Islet precursor cell (in vitro differentiated cells): Measurements from ENCODE around the gene HCN2.

Experiments used
- DNase-seq: peaks from one replicate; pipeline ENCODE4 v3.0.0-alpha.2; 2018

The HCN2 gene

DNA sequence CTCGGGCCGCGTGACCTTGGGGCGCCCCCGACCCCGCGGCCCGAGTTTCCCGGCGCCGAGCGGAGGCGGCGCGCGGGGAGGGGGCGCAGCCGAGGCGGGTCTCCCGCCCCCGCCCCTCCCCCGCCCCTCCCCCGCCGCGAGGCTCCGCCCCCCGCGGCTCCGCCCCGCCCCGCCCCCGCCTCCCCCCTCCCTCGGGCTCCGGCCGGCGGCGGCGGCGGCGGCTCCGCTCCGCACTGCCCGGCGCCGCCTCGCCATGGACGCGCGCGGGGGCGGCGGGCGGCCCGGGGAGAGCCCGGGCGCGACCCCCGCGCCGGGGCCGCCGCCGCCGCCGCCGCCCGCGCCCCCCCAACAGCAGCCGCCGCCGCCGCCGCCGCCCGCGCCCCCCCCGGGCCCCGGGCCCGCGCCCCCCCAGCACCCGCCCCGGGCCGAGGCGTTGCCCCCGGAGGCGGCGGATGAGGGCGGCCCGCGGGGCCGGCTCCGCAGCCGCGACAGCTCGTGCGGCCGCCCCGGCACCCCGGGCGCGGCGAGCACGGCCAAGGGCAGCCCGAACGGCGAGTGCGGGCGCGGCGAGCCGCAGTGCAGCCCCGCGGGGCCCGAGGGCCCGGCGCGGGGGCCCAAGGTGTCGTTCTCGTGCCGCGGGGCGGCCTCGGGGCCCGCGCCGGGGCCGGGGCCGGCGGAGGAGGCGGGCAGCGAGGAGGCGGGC is at the start of gene HCN2:
TSS of gene HCN2 (plus strand) at position 189 of the 703 bp plus-strand sequence. CDS start at position 254, 65 bp downstream.
- no peak for DNase-seq

DNA sequence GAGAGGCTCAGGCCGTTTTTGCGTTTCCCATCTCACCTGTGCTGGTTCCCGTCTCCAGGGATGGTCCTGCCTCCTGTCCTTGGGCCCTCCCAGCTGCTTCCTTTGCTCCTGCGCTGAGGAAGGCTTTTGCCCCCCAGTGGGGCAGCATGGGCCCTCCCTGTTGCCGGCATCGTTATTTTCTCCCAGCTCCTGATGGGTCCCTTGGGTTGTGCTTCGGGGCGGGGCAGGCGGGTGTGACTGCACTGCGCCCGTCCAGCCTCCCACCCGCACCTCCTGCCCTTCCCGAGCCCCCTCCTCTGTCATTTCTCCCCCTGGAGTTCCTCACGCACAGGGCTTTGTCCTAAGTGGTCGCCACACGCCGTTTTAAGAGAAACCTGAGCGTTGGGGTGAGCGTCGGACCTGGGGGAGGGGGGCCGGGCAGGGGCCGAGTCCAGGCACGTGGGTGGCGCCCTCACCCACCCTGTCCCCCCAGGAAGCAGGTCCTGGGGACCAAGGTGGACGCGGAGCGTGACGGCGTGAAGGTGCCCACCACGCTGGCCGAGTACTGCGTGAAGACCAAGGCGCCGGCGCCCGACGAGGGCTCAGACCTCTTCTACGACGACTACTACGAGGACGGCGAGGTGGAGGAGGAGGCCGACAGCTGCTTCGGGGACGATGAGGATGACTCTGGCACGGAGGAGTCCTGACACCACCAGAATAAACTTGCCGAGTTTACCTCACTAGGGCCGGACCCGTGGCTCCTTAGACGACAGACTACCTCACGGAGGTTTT is 48.6 kb upstream of the HCN2 start:
- no peak for DNase-seq

DNA sequence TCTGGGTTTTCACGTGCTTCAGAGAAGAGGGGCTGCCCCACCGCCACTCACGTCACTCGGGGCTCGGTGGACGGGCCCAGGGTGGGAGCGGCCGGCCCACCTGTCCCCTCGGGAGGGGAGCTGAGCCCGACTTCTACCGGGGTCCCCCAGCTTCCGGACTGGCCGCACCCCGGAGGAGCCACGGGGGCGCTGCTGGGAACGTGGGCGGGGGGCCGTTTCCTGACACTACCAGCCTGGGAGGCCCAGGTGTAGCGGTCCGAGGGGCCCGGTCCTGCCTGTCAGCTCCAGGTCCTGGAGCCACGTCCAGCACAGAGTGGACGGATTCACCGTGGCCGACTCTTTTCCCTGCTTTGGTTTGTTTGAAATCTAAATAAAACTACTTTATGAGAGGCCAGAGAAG is 48.0 kb upstream of the HCN2 start:
- no peak for DNase-seq

DNA sequence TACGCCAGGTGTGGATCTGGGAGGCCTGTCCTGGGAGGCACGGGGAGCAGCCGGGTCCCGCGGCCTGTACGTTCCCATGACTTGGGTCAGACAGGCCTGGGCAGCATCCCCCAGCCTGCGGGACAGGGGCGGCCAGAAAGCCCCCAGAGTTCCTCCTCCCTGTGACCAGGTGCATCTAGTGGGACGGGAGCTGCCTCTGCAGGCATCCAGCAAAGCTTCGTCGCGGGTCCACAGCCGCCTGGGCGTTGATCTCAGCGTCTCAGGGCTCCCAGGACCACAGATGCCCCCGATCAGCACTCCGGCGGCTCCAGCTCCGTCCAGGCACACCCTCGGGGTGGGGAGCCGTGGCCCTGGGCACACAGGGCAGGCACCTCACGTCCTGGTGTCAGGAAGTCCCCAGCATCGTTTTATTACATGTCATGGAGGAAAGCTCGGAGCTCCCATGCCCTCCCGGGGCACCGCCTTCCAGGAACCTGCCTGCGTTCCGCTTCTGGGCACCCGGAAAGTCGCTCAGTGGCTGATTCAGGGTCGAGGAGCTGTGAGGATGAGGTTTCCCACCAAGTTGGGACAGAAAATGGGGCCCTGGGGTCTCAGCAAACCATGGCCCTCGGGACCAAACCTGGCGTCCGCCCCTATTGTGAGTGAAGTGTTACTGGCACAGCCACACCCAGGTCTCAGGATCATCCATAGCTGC is 47.4 kb upstream of the HCN2 start:
- no peak for DNase-seq

DNA sequence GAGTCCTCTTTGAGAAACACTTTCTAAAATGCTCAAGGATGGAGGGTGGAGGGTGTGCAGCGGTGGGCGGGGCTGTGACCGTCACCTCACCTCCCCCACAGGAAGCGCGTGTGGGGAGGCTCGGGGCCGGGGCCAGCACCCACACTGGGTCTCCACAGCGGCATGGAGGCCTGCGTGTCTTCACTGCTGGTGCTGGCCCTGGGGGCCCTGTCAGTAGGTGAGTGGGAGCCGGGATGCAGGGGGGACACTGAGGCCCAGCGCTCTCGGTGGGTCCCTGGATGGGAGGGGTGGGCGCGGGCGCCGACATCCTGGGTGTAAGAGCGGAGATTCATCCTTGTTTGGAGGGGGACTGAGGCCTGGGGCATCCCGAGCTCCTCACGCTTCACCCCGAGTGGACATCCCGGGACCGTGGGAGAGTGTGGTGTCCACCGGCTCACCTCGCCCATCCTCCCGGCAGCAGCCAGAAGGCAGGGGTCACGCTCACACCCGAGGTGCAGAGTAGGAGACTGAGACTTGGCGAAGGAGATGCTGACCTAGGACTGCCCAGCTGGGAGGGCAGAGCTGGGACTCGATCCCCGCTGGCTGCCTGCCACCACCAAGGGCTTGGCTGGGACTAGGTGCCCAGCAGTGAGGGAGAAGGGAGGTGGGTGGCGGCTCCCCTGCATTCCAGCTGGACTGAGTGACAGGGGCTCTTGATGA is 45.6 kb upstream of the HCN2 start, which contains the start of gene GZMM:
TSS of gene GZMM (plus strand) at position 144 of the 699 bp plus-strand sequence. CDS start at position 163, 19 bp downstream.
- no peak for DNase-seq

DNA sequence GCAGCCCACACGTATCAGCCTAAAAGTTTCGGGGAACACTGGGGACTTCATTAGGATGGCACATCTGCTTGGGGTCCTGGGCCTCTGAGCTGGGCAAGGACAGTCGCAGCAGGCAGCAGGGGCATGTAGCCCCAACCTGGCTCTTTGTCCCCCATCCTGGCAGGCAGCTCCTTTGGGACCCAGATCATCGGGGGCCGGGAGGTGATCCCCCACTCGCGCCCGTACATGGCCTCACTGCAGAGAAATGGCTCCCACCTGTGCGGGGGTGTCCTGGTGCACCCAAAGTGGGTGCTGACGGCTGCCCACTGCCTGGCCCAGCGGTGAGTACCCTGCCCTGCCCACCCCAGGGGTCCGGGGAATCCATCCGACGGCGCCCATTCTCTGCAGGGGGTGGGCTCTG is 42.6 kb upstream of the HCN2 start:
- no peak for DNase-seq

DNA sequence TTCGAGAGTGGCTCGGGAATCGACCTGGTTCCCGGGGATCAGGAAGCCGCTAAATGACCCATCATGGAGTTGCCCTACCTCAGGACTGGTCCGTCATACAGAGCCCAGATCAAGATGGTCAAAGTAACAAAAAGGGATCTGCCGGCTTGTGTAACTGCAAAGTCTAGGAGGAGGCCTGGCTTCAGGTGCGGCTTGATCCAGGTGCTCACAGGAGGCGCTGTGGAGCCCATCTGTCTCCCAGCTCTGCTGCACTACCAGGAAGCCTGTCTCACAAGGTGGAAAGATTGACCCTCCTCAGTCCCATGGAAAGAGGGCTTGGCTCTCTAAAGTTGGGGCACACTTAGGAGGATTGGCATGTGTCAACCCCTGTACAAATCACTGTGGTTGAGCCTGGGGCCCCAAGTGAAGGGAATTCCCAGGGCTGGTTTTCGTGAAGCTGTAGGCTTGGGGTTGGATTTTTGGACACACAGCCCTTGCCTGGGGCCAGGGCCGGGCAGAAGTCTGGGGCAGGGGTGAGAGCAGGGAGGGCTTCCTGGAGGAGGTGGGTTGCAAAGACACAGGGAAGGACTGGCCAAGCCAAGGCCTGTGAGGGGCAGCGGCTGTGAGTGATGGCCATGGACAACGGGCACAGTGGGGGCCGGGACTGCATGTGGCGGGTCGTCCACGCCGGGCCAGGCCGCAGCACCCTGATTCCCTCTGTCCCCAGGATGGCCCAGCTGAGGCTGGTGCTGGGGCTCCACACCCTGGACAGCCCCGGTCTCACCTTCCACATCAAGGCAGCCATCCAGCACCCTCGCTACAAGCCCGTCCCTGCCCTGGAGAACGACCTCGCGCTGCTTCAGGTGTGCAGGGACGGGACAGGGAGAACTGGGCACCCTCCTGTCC is 41.6 kb upstream of the HCN2 start:
- DNase-seq: no peak

DNA sequence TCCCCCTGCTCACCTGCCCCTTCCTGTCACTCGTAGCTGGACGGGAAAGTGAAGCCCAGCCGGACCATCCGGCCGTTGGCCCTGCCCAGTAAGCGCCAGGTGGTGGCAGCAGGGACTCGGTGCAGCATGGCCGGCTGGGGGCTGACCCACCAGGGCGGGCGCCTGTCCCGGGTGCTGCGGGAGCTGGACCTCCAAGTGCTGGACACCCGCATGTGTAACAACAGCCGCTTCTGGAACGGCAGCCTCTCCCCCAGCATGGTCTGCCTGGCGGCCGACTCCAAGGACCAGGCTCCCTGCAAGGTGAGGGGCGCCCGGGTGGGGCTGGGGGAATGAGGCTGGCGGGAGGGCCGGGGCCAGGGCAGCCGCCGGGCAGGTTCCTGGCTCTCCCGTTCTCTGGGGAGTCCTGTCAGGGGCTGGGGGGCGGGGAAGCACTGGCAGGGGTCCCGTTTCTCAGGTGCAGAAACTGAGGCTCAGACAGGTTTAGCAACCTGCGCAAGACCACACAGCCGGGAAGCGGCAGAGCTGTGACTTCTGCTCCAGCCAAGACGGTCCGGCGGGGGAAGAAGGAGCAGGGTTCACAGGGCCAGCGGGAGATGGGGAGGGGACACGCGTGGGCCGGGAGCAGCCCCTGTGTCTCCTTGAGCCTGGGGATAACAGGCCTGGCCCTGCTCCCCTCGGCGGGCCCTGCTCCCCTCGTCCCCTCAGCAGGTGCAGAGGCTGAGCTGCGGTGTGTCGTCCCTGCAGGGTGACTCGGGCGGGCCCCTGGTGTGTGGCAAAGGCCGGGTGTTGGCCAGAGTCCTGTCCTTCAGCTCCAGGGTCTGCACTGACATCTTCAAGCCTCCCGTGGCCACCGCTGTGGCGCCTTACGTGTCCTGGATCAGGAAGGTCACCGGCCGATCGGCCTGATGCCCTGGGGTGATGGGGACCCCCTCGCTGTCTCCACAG is 40.5 kb upstream of the HCN2 start:
- DNase-seq: no peak

DNA sequence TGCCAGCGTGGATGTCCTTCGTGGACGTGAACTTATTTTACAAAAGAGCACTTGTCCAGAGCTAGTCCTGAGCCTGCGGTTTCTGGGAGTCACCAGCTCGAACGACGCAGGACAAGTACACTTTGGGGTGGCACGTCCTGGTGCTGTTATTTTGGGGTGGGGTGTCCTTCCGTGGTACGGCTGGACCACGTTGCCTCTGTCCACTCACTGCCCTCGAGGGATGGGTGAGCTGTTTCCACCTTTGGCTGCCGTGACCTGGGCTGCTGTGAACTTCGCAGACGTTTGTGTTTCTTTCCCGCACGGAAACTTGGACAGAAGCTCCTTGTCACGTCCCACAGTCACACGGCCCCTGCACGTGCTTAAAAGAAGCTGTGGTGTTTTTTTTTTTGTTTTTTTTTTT is 34.9 kb upstream of the HCN2 start:
- DNase-seq: no peak

DNA sequence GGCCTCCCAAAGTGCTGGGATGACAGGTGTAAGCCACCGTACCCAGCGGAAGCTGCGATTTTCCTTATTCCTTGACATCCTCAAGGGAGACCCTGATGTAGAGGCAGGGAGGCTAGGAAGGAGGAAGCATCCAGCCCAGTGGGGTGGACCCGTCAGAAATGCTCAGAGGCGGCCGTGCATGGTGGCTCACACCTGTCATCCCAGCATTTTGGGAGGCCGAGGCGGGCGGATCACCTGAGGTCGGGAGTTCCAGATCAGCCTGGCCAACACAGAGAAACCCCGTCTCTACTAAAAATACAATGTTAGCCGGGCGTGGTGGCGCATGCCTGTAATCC is 34.2 kb upstream of the HCN2 start:
- DNase-seq: no peak

DNA sequence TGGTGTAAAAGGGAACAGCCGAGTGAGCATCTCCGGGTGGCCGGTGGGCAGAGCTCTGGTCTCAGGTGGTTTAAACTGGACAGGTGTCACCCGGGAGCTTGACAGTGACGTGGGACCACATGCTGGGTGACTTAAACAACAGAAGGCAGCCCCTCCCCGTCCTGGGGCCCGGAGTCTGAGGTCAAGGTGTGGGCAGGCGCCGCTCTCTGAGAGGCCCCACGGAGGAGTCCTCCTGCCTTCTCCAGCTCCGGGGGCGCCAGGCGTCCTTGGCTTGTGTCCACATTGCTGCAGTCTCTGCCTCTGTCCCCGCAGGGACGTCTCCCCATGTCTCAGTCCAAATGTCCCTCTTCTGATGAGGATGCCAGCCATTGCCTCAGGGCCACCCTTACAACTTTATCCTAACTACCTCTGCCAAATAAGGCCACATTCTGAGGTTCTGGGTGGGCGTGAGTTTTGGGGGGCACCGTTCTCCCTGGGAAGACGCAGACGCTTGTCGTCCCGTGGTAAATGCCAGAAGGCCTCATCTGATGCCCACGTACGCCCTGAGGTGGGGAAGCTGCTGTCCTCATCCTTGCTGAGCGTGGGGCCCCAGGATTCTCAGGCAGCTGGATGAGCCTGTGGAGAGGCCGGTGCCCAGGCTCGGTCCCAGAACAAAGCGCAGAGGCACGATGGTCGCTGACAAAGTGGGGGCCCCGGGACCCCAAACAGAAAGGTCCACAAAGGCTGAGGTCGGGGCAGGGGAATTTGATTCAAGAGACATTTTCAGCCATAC is 32.9 kb upstream of the HCN2 start:
- no peak for DNase-seq

DNA sequence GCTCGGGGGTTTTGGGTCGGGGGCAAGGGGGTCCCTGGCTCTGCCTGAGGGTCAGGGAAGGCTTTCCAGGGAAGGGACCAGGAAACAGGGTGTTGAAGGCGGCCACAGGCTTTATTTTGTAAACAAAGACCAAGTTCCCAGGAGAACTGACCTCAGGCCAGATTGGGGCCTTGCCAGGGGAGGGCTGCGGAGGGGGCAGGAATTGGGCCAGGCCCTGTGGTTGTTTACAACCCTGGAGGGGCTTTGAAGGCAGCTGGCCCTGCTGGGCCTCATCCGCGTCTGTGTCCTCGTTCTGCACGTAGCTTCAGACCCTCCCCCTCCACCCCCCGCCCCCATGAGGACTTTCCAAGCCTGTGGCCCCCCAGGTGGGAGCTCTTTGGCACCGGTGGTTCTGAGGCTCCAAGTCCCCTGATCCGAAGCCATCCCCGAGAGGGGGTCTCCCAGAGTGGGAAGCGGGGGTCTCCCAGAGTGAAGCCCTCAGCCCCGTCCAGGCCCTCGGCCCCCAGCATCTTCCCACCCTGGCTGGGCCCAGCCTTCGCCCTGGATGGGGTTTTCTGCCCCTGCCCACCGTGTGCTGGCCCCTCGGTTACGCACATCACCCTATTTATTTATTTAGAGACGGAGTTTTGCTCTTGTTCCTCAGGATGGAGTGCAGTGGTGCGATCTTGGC is 30.8 kb upstream of the HCN2 start:
- DNase-seq: peak; percentile 70

DNA sequence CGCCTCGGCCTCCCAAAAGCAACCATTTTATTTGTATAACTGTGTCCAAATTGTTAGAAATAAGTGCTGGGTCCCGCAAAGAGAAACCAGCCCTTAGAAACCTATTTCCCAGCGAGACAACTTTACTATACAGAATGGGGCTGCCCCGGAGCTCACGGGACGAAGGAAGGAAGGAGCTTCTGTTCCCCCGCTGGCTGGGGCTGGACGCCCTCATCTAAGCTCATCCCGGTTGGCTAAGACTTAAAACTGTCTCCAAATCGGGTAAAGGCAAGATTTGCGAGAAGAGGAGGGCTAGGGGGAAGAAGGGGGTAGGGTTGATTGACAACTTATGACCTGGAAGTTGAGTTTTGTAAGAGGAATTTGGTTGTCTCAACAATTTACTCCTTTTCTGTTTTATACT is 29.6 kb upstream of the HCN2 start:
- no peak for DNase-seq

DNA sequence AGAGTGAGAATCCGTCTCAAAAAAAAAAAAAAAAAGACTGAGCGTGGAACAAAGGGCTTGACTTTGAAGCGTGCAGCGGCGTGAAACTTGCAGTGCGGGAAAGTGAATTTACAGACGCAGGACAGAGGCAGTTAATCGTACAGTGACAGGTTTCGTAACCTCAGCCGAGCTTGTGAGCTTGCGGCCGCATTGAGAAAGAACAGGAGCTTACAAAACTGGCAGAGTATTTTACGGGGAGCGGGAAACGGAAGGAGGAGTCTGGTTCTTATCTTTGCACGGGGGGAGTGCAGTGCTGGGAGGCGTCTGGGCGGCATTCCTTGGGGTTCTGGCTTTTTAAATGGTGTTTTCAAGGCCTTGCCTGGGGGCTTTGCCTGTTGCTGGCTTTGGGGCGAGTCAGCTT is 23.3 kb upstream of the HCN2 start:
- DNase-seq: peak; percentile 86

DNA sequence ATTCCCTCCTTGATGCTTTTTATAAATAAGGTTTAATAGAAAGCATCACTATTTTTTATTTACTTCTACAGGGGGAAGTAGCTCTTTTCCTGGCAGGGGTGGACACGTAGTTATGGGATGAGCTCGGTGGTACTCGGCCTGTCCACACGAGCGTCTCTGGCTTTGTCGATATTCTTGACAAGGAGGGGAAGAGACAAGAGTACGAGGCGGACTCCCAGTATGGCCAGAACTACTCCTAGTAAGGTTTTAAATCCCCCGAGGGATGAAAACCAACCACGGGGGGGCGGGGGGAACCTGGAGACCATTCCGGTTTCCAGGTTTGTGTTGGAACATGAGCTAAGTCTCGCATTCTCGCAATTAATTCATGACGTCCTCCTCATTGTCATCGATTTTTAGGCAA is 22.8 kb upstream of the HCN2 start:
- no peak for DNase-seq

DNA sequence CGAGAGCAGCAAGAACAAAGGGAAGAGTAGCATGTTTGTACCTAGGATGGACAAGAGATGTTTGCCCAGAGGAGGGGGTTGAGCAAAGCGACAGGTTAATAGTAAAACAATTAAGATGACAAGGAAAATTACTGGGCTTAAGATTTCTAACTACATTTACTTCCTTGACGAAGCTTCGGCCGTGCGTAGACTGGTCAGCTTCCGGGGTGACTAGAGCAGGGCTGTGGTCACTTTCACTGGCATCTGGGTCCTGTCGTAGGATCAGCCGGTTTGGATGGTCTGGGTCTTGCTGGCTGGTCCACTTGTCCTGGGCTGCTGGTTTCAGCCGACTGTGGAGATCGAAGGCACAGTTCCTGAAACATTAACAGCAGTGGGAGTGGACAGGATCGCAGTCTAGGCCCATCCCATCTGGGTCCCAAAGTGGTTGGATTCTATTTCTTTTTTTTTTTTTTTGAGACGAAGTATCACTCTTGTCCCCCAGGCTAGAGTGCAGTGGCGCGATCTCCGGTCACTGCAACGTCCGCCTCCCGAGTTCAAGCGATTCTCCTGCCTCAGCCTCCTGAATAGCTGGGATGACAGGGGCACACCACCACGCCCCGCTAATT is 22.3 kb upstream of the HCN2 start:
- no peak for DNase-seq

DNA sequence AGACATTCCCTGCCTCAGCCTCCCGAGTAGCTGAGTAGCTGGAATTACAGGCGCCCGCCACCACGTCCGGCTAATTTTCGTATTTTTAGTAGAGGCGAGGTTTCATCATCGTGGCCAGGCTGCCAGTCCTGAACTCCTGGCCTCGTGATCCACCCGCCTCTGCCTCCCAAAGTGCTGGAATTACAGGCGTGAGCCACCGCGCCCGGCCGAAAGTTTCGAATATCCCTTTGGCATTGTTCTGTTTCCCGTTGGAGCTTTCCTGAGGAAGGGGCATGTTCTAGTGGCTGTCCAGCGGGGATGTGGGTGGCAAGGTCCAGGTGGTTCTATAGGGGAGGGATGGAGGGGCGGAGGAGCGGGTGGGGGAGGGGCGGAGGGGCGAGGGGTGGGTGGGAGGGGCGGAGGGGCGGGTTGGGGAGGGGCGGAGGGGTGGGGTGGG is 19.4 kb upstream of the HCN2 start:
- no peak for DNase-seq

DNA sequence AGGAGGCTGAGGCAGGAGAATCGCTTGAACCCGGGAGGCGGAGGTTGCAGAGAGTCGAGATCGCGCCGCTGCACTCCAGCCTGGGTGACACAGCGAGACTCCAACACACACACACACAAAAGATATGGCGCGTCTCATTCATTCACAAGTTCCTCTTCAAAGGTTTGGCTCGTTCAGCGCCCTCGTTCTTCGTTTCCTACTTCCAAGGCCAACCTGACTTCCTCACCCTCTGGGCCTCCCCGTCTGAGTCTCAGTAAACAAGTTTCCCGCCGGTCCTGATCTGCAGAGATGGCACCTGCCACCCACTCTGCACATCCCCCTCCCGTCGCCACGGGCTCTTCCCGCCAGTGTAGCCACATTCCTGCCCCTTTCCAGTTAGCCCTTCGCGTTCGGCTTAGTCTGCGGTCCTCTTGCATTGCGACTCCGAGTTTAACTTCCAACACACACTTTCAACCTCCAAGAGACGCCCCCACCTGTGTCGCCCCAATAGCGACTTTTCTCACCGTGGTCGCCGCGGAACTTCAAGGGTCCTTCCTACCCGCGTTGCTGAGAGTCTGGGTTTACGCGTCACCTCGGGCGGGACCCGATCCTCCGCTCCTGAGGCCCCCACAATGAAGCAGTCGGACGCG is 18.6 kb upstream of the HCN2 start:
- peak; percentile 78 for DNase-seq

DNA sequence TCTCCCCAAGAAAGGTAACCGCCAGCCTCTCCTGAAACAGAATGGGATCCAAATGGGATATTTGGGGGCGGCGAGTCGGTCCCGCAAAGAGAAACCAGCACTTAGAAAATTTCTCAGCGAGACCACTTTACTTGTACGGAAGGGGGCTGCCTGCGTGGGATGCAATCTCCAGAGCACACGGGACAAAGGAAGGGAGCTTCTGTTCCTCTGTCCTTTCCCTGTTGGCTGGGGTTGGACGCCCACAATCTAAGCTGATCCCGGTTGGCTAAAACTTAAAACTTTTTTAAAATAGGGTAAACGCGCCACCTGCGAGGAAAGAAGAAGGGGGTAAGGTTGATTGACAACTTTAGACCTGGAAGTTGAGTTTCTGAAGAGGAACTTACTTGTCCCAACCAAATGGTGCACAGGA is 18.1 kb upstream of the HCN2 start:
- no peak for DNase-seq
